Suppressor macrophage treated with lipopolysaccharide for 1 hour (primary cell): ENCODE measurements around the gene TMX3.
A peak's percentile ranks its signal among the peaks of the same experiment; 100 is the strongest.

Source experiments
- DNase-seq, 3 donors: peaks; one replicate each; pipeline ENCODE4 v3.0.0-alpha.2; 2020 to 2022

Gene TMX3, protein sequence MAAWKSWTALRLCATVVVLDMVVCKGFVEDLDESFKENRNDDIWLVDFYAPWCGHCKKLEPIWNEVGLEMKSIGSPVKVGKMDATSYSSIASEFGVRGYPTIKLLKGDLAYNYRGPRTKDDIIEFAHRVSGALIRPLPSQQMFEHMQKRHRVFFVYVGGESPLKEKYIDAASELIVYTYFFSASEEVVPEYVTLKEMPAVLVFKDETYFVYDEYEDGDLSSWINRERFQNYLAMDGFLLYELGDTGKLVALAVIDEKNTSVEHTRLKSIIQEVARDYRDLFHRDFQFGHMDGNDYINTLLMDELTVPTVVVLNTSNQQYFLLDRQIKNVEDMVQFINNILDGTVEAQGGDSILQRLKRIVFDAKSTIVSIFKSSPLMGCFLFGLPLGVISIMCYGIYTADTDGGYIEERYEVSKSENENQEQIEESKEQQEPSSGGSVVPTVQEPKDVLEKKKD

DNA sequence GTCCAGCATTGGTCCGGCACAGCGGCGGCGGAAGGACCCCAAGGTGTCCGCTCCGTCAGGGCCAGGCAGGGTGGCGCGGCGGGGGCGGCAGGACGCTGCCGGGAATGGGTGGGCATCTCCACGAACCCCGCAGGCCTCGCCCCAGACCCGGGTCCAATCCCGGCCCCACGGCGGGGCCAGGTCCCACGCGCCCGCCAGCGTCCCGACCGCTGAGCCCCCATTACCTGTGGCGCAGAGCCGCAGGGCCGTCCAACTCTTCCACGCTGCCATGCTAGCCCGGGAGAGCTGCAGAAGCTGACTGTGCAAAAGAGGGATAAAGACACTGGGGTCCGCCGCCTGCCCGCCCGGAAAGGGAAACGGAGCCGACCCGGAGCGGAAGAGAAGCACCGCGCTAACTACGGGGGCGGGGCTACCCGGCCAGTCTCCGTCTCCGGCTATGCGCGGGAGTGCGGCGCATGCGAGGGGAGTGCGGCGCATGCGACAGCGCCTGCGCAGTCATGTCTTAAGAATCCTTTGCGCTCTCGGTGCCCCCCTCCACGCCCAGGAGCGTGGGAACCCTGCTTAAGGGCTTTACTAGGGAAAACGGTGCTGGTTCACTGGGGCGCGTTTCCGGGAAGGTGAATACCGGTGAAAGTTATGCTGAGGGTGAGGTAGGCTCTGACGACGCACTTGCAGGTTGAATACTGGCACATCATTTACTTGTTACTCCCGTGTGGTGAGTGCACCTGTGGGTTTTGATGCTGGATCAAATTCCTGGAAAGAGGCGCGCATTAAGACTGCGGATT, at the start of gene TMX3:
Gene TMX3 (minus strand): TSS at position 397 of the 785 bp plus-strand sequence. CDS start 127 bp downstream, at position 270.
- DNase-seq = peak; percentile 95 to 97 (median 97)

DNA sequence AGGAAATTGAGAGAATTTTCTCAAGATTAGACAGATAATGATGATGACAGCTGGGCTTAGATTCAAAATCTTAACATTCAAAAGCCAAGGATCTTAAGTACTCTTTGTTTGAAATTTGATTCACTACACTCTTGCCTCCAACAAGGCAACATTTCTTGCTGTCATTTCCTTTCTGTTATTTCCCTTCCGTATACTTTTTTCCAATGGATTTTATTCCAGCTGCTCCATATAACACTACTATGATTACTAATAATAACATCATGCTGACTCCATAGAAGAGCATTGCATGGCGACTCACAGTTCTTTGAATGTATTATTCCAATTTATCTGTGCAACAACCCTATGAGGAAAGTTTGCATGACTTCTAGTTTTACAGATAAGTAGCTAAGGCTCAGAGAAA, 49.1 kb upstream of the TMX3 start:
- DNase-seq = no peak

GRCh38 chr18:68763083-68763482, 48.2 kb upstream of the TMX3 start:
- no peak for DNase-seq

DNA sequence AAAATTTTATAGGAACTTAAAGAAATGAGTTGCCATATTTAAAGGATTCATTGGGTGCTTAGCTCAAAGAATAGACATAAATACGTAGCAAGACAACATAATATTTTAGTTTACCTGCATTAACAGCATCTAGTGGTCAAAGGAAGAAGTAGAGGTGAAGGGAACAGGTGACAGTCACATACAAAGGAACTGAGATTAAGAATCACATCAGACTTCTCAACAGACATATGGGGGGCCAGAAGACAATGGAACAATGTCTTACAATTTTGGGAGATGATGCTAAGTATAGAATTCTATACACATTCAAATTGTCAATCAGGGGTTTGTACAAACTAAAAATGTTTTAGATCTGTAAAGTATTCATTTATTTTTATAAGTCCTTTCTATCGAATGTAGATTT, 44.4 kb upstream of the TMX3 start:
- DNase-seq = no peak

DNA sequence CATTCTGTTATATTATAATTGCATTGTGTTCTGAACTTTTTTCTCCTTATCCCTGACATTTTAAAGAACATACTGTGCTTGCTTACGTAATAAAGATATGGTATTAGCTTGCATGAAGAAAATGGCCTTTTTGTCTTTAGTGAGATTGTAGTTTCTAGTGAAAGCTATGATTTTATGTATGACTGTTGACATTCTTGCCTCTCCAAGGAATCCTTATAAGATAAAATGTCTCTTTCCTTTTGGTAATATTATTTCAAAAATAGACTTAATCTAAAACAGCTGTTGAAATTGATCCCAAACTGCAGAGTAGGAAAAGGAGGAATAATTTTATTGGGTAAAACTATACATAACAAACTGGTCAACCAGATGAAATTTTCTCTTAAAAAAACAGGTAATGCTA, 42.2 kb upstream of the TMX3 start:
- DNase-seq = no peak

GRCh38 chr18:68742206-68742605, 27.3 kb upstream of the TMX3 start:
- DNase-seq = no peak

GRCh38 chr18:68740966-68741365, 26.1 kb upstream of the TMX3 start:
- DNase-seq = no peak

- no peak for DNase-seq
These were observed 24.6 kb upstream of the TMX3 start for GRCh38 chr18:68739462-68739861.

DNA sequence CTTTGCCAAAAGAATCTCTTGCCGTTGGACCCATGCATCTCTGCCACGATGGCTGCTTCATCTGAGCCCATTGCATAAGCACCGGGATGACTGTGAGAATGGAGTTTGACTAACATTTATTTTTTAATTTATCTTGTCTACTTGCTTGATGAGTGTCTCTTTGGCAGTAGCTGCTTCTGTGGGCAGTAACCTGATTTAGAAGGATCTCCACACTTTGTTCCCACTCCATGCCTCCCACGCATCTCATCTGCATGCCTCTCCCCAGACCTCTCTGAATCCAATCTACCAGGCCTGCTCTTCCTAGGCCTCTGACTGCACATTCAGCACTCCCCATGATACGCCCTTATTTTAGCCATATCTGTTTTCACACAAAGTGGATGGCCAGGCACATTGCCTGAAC, 23.7 kb upstream of the TMX3 start:
- DNase-seq = no peak

- DNase-seq = peak; percentile 50 to 70 (median 70)
These were observed 20.8 kb upstream of the TMX3 start for GRCh38 chr18:68735483-68736343.

GRCh38 chr18:68734308-68734707, 19.4 kb upstream of the TMX3 start:
- no peak for DNase-seq

- DNase-seq = no peak
These were observed 18.8 kb upstream of the TMX3 start for GRCh38 chr18:68733707-68734106.

- peak in 2 of 3 donors; percentile 42 to 65 for DNase-seq
These were observed 13.3 kb upstream of the TMX3 start for GRCh38 chr18:68728081-68728700.

GRCh38 chr18:68727506-68727905, 12.6 kb upstream of the TMX3 start:
- DNase-seq = no peak

GRCh38 chr18:68725346-68725745, 10.4 kb upstream of the TMX3 start:
- peak; percentile 15 to 26 (median 24) for DNase-seq

DNA sequence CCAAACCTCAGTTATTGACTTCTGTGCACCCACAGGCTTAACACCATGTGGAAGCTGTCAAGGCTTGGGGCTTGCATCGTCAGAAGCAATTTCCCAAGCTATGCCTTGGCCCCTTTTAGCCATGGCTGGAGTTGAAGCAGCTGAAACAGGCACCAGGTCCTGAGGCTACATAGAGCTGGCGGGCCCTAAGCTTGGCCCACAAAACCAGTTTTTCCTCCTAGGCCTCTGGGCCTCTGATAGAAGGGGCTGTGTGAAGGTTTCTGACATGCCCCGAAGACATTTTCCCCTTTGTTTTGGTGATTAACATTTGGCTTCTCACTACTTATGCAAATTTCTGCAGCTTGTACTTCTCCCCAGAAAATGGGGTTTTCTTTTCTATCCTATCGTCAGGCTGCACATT, 9.1 kb upstream of the TMX3 start:
- no peak for DNase-seq

GRCh38 chr18:68723539-68723938, 8.6 kb upstream of the TMX3 start:
- no peak for DNase-seq

GRCh38 chr18:68722821-68723220, 7.9 kb upstream of the TMX3 start:
- peak; percentile 34 to 64 (median 62) for DNase-seq

- DNase-seq = peak; percentile 35 to 42 (median 40)
These were observed 7.0 kb upstream of the TMX3 start for GRCh38 chr18:68721681-68722583.

DNA sequence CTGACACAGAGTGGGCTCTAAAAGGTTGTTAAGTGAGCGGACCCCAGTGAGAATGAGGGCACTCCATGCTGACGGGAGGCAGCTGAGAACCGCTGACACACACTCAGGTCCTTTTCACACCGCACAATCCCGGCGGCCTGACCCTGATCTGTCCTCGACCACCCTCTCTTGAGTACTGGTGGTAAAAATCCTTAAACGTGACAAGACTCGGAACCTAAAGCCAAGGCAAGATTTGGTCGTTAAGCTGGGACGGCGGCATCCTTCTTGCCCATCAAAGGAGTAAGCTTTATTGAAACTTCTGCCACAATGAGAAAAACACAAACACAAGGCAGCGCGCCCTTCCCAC, 569 bp downstream of the TMX3 start:
- DNase-seq = peak in 2 of 3 donors; percentile 13 to 24

DNA sequence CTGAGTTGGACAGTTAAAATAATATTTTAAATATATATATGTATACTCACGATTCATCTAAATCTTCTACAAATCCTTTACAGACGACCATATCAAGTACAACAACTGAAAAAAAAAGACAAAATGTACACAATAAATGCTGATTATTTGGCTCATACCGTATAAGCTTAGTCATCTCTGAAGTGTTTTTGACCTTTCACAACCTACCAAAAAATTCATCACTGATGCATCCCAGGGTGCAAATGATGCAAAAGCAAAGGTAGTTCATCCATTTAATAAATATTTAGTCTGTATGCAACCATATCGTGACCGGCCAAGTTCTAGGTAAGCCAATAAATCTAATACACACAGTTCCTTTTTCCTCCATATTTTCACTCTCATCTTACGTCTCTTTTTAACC, 1.1 kb downstream of the TMX3 start:
- peak in 2 of 3 donors; percentile 11 to 31 for DNase-seq
